SIG-M5 treated with dmso at 0.1 percent for 504 hours (cell line): Measurements from ENCODE around the gene KCNJ2.
A peak's percentile ranks its signal among the peaks of the same experiment; 100 is the strongest.

Source experiments
- DNase-seq: peaks from one replicate; lab custom pipeline; 2025; ENCODE audit not compliant: unreplicated experiment; lab: John Stamatoyannopoulos, UW

Gene KCNJ2

DNA sequence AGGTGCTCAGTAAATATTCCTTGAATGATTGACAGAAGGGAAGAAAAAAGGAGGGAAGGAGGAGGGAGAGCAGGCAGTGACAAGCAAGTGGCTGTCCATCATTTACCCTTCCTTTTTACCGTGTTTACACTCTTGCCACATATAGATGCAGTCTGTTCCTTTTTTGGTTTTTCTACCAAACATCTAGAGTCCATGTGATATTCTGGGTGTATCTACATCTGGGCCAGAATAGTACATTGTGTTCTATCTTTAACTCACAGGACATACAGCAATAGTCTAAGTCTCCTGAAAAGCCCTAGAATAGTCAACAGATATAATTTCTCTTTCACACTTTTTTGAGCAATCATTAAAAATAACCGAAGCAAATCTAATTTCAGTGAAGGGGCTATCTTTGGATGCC is 33.5 kb downstream of the KCNJ2 start:
- no peak for DNase-seq

GRCh38 chr17:70204431-70204830 is 35.1 kb downstream of the KCNJ2 start:
- no peak for DNase-seq

DNA sequence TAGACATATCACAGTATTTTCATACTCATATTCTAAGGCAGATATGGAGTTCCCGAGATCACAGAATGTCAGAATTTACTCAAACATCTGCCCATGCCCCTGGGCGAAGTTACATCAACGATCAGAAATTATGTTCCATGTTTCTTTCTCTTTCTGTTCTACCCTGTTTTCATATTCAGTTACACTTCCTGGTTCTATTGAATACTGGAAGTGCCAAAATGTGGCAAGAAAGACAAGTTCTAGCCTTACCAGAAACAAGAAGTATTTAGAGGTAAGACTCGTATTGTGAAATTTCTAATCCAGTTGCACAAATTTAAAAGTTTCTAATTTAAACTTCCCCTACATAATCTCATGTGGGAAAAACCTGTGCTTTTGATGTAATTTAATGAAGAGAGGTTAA is 36.1 kb downstream of the KCNJ2 start:
- peak; percentile 87 for DNase-seq

GRCh38 chr17:70206361-70207010 is 37.2 kb downstream of the KCNJ2 start:
- DNase-seq, result peak; percentile 10

DNA sequence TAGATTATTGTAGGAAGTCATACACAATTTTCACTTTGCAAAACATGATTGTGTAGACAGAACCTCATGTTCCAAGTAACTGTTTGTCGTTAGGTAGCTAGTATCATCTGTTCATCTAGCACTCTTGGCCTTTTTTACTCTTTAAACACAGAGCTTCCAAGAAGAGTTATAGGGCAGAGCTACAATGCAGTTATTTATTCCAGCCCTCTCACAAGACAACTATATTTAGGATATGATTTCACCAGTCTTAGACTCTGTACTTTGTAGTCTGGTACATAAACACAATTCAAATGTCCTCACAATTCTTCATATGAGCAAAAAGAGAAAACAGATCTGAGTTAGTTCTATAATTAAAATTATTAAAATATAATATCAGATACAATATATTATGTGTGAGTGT is 37.9 kb downstream of the KCNJ2 start:
- DNase-seq, result no peak

- no peak for DNase-seq
Measured at GRCh38 chr17:70208080-70208794, 38.9 kb downstream of the KCNJ2 start.

DNA sequence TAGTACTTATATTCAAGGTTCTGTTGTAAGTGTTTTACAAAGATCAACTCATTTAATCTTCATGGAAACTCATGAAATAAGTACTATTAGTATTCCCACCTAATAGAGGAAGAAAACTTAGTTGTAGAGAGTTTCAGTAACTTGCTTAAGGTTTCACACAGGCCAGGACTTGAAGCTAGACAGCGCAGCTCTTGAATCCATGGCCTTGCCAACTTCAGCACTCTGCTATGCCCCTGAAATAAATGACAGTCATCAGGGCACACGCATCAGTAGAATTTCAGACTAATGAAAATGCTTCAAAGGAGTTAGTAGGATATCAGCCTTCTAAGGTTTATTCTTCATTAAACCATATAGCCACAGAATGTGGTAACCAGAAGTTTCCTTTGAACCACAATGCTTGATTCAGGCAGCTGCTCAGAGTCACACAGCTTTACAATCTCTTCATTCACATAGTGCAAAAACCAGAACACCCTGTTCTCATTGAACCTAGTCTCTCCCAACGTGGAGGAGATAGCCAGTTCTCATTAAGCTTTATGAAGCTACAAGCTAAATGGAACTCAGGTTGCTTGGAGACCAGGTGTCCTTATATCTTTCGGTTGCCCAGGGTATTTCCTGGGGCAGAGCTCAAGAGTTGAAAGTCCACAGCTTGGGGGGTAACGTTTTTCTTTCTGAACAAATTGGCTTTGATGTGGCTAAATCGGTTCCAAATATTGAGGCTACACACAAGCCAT is 39.7 kb downstream of the KCNJ2 start:
- DNase-seq, result no peak

- DNase-seq, result no peak
Measured at GRCh38 chr17:70215656-70216055, 46.3 kb downstream of the KCNJ2 start.

- peak; percentile 3 for DNase-seq
Measured at GRCh38 chr17:70217571-70217970, 48.2 kb downstream of the KCNJ2 start.

DNA sequence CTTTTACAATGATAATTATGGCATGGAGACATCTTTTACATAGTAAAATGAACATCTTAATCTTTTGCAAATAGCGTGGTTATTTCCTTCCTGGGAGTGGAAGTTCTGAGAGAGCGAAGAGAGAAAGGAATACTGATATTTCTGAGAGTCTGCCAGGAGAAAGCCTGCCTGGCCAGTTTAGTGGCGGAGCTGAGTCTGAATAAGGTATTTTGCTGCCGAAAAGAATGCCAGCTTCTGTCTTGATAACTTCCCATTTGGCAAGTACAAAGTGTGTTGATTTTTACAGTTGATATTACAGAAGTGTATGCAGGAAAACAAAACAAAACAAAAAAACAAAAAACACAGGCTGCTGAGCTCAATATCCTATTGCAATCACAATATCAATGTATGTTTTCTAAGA is 55.9 kb downstream of the KCNJ2 start:
- DNase-seq, result no peak
